PFSK-1 (cell line): ENCODE results near the gene DAB2IP.

Experiments
- FOXP2 ChIP-seq: optimal IDR thresholded peaks from 2 replicates; pipeline ENCODE3; 2011; ENCODE audit warnings: borderline replicate concordance, control low read depth, inconsistent platforms; ENCODE audit not compliant: insufficient read depth; ENCODE audit errors: extremely low read length, extremely low read depth
- POLR2AphosphoS5 ChIP-seq: IDR thresholded peaks from 2 replicates; pipeline ENCODE4 v1.6.1; 2012; ENCODE audit warnings: low read depth, mild to moderate bottlenecking, control low read depth, low read length, moderate library complexity
- SIN3A ChIP-seq: IDR thresholded peaks from 2 replicates; pipeline ENCODE4 v1.6.1; 2012; ENCODE audit warnings: mild to moderate bottlenecking, low read length, moderate library complexity, borderline replicate concordance; ENCODE audit not compliant: insufficient read depth
- TAF1 ChIP-seq: IDR thresholded peaks from 2 replicates; pipeline ENCODE4 v1.6.1; 2012; ENCODE audit warnings: low read length, control low read depth, borderline replicate concordance; ENCODE audit not compliant: insufficient read depth
- TF ChIP-seq, protein P1 (sequence below), 2 experiments: IDR thresholded peaks; 2 replicates each; pipeline versions ENCODE4 v1.6.1 to v1.8.0; 2011 to 2012; ENCODE audit warnings: low read depth in 2 of 2, low read length in 2 of 2, control low read depth in 1 of 2, inconsistent platforms in 1 of 2, mild to moderate bottlenecking in 1 of 2, moderate library complexity in 1 of 2; ENCODE audit not compliant: insufficient read depth in 1 of 2

The DAB2IP gene

DNA sequence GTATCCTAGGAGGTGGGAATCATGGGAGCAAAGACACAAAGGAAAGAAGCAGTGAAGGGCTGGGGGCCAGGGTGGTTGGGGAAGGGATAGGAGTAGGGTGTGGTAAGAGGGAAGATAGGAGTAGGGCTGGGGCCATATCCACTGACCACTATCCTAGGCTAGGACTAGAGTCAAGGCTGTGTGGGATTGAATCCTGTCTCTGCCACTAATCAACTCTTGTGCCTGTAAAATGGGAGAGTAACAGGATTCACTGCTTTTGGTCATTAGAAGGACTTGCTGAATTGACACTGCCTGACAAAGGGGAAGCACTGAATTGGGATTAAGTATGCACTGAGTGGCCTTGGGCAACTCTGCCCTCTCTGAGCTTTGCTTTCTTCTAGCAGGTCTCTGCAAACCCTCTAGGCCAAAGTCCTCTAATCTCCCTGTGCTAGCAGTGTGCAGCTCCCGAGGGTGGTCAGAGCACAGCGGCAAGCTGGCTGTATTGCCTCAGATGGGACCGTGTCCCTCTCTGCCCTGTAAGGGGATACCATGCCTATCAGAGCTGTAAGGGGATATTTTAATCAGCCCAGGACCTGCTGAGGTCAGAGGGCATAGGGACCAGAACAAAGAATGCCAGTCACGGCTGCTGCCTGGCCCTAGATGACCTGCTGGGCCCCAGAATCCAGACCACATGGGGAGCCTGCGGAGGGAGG, 12.4 kb upstream of the DAB2IP start:
- no peak for TF ChIP-seq SIN3A
- no peak for TF ChIP-seq FOXP2
- no peak for TF ChIP-seq POLR2AphosphoS5
- TF ChIP-seq, protein P1, sequence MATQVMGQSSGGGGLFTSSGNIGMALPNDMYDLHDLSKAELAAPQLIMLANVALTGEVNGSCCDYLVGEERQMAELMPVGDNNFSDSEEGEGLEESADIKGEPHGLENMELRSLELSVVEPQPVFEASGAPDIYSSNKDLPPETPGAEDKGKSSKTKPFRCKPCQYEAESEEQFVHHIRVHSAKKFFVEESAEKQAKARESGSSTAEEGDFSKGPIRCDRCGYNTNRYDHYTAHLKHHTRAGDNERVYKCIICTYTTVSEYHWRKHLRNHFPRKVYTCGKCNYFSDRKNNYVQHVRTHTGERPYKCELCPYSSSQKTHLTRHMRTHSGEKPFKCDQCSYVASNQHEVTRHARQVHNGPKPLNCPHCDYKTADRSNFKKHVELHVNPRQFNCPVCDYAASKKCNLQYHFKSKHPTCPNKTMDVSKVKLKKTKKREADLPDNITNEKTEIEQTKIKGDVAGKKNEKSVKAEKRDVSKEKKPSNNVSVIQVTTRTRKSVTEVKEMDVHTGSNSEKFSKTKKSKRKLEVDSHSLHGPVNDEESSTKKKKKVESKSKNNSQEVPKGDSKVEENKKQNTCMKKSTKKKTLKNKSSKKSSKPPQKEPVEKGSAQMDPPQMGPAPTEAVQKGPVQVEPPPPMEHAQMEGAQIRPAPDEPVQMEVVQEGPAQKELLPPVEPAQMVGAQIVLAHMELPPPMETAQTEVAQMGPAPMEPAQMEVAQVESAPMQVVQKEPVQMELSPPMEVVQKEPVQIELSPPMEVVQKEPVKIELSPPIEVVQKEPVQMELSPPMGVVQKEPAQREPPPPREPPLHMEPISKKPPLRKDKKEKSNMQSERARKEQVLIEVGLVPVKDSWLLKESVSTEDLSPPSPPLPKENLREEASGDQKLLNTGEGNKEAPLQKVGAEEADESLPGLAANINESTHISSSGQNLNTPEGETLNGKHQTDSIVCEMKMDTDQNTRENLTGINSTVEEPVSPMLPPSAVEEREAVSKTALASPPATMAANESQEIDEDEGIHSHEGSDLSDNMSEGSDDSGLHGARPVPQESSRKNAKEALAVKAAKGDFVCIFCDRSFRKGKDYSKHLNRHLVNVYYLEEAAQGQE (IDR thresholded peaks at IDR 0.05; ENCODE audit: insufficient read depth in 1 of 2, low read depth in 2 of 2, low read length in 2 of 2) = no peak
- no peak for TF ChIP-seq TAF1

DNA sequence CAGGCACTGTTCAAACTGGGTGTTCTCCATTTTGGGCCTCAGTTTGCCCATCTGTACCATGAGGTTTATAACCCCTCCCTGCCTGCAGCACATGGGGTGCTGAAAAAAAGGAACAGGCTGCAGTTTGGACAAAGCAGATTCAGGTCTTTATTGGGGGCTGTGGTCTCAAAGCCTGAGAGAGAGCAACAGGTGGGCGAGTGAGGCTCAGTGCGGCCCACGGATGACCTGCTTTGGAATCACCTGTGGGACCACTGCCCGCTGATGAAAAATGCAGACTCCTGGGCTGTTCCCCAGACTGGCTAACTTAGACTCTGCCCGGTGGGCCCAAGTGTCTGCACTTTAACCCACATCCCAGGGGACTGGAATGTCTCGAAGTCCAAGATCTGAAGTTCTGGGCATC, 11.8 kb upstream of the DAB2IP start:
- no peak for TF ChIP-seq TAF1
- no peak for TF ChIP-seq POLR2AphosphoS5
- TF ChIP-seq, protein P1 (IDR thresholded peaks at IDR 0.05; ENCODE audit: insufficient read depth in 1 of 2, low read depth in 2 of 2, low read length in 2 of 2) = no peak
- no peak for TF ChIP-seq SIN3A
- no peak for TF ChIP-seq FOXP2

DNA sequence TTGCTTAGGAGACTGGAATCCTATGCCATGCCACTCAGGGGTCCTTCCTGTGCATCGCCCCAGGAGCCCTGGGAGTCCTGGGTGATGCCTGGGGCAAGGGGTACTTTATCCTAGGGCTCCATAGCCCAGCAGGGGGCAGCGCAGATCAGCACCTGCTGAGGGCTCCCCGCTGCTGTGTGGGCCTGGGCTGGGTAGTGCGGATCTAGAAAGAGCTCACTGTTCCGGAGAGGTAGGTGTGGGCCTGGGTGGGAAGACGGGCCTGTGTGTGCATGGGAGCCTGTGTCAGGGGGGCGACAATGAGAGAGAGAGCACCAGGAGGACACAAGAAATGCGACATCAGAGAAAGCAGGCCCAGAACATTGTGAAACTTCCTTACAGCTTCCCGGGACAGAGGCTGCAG, 11.4 kb upstream of the DAB2IP start:
- TF ChIP-seq TAF1 = no peak

DNA sequence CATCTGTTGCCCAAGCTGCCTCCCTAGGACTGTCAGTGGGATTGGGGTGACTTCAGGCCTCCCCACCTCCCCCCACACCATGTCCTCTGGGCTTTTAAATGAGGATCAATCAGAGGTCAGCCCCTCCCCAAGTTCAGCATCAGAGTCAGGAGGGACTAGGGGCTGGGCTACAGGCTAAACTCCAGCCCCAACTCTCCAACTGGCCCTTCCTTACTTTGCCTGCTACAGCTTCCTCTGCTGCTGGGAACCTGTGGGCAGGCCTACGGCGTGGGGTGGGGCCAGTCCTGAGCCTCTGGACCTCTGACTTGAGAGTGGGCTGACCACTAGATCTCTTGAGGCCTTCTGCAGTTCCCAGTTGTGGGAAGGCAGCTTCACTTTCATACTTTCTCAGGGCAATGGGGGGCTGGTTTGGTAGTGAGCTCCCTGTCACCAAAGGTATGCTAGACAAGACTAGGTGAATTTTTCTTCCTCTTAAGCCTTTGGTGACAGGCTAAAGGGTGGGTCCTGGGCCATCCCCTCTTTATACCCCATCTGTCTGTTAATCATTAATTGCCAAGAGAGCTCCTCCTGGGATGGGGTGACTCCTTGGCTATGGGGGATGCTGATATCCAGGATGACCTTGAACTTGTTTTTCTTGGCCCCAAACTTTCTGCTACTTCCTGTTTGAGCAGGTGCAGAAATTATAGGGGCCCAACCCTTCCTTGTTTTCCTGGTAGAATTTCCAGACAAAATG, 10.8 kb upstream of the DAB2IP start:
- TF ChIP-seq, protein P1 (IDR thresholded peaks at IDR 0.05; ENCODE audit: insufficient read depth in 1 of 2, low read depth in 2 of 2, low read length in 2 of 2) = no peak
- no peak for TF ChIP-seq TAF1
- no peak for TF ChIP-seq SIN3A

DNA sequence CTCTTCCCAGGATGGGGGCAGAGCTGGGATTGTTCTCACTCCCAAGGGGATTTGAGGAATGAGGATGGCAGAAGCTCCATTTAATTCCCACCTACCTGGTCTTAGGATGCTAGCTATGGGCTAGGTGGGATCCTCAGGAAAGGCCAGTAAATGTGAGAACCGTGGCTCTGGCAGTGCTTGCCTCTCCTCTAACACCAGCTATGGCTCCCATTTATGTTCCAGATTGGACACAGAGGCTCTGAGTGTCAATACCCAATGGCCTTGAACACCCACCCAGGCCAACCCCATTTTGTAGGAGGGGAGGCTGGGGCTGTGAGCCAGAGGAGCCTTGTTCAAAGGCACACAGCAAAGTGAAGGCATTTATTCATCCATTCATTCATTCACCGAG, 10.2 kb upstream of the DAB2IP start:
- no peak for TF ChIP-seq SIN3A
- no peak for TF ChIP-seq FOXP2

DNA sequence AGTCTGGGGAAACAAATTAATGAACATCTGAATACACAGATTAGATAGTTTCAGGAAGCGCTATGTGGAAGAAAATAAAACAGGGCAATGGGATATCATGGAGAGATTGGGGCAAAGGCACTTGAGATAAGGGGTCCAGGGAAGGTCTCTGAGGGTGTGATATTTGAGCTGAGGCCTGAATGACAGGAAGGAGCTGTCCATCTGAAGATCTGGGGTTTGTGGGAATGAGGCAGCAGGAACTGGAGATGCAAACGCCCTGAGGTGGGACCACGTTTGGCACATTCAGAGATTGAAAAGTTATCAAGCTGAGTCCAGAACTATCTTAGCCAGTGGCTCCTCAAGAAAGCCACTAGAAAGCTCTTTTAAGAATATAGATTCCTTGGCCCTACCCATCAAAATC, 8.7 kb upstream of the DAB2IP start:
- TF ChIP-seq, protein P1 (IDR thresholded peaks at IDR 0.05; ENCODE audit: insufficient read depth in 1 of 2, low read depth in 2 of 2, low read length in 2 of 2) = peak; percentile 49 to 83; a peak in 2 of 4 replicates
- TF ChIP-seq FOXP2 = no peak
